HG03066 (cell line): ENCODE results near the gene TMEM169.
"Not testable (repeated sequence)": the region's sequence is repeated elsewhere in the genome, so short reads cannot be mapped to it uniquely, and the experiment has no call there.

Experiments
- ATAC-seq: cut with Tn5 transposase; IDR thresholded peaks from one replicate; pipeline ENCODE4 v1.9.1; 2021; ENCODE audit warnings: low read depth; ENCODE audit not compliant: unreplicated experiment

The TMEM169 gene

GRCh38 chr2:216130346-216130971, 48.7 kb downstream of the TMEM169 start:
- no peak for ATAC-seq

- no peak for ATAC-seq
These were observed 49.6 kb downstream of the TMEM169 start for GRCh38 chr2:216131175-216131926.

GRCh38 chr2:216132585-216132984, 50.9 kb downstream of the TMEM169 start:
- ATAC-seq: no peak

DNA sequence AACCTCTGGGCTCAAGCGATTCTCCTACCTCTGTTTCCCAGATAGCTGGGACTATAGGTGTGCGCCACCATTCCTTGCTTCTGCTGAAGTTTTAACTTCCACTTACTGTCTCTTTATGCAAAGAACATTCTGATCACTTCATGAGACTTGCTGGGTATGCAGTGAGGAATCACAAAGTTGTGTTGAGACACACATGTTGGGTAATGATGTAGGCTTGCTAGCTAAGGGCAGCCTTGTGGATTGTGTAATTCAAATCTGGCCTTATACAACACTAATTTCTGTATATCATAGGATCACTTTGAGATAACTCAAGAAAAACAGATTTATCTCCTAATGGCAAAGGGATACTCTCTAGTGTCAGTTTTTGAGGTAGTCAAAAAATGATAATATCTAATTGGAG, 51.7 kb downstream of the TMEM169 start:
- ATAC-seq: no peak

DNA sequence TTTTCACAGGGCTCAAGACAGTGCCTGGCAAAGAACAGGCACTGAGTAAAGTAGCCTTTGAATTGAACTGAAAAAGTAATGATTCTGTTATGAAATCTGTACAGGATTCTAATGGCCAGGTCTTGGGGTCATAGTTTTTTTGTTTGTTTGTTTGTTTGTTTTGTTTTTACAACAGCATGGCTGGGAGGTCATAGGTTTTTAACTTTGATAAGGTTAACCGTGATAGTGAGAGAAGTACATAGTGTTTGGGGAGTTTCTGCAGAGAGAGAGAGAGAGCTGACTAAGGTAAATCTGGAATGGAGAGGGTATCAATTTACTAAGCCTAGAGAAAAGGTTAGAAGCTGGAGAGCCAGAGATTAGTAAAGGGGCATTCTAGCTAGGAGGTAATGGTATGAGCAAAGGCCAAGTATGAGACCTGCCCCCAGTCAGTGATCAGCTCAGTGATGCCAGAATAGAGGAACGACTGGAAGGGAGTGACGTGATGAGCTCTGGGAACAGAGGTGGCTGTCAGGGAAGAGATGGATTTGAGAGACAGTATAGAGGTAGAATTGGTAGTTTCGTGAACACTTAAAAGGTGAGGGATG, 53.3 kb downstream of the TMEM169 start:
- no peak for ATAC-seq

DNA sequence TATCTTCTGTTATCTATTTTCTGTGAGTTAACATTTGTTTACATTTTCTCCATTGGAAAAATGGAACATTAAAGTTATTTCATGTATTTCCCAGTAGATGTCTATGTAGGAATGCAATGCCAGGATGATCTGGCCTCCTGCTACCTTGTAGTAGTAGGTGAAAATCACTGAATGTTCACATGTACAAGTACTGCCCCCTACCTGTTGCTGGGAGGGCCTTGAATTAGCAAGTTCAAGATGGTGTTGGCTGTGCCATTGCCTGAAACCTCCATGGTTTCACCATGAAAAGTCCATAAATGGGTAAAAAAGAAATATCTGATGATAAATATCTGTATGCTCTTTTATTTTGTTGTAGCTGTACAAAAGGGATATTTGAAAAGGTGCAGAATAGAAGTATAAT, 58.2 kb downstream of the TMEM169 start:
- ATAC-seq: no peak

GRCh38 chr2:216141516-216141915, 59.8 kb downstream of the TMEM169 start:
- ATAC-seq: not testable (repeated sequence)

- ATAC-seq: peak; percentile 99
These were observed 60.8 kb downstream of the TMEM169 start for GRCh38 chr2:216142540-216142939.

DNA sequence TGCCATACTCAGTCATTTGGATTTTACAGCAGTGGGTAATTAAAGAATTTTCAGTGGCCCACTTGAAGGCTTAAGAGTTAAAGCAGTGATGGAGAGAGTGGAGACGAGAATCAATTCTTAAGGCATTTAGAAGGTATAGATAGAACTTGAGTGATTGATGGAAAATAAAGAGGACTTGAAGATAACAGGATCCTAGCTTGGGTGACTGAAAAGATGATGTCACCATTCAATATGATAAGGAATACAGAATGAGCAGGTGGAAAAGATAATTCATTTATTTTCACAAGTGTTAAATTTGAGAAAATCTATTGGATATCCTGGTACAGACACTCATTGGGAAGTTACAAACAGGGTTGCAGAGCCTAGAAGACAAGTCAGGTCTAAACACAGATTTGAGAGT, 62.7 kb downstream of the TMEM169 start:
- no peak for ATAC-seq

DNA sequence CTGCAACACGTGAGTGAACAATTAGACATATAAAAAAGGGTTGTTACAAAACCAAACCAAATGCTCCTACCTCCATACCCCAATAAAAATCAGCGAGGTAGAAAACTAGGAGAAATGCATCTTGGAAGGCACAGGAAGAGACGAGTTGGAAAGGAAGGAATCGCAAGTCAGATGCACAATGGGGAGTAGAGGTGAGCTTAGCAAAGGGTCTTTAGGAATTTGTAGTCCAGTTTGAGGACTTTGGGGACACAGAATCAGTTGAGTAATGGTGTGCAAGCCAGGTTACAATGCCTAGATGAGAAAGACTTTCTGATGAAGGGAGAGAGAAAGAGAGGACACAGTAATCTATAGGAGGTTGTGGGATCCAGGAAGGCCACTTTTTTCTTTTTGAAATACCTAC, 63.1 kb downstream of the TMEM169 start:
- no peak for ATAC-seq

DNA sequence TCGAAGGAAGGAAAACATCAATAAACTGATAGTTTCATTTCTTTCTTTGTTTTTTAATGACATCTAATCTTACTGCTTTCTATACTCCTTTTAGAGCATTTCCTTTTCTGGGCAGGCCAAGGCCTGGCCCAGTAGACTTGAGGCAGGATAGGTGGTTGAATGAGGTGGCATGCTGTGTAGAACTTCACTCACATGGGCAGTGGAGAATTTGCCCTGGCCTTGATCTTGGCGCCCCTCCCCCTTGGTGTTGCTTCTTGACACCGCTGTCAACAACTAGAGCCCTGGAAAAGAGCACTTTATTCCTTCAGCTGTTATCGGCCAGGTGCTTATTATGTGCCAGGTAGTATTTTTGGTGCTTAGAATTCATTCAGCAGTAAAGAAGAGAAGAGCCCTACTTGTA, 64.9 kb downstream of the TMEM169 start:
- no peak for ATAC-seq

DNA sequence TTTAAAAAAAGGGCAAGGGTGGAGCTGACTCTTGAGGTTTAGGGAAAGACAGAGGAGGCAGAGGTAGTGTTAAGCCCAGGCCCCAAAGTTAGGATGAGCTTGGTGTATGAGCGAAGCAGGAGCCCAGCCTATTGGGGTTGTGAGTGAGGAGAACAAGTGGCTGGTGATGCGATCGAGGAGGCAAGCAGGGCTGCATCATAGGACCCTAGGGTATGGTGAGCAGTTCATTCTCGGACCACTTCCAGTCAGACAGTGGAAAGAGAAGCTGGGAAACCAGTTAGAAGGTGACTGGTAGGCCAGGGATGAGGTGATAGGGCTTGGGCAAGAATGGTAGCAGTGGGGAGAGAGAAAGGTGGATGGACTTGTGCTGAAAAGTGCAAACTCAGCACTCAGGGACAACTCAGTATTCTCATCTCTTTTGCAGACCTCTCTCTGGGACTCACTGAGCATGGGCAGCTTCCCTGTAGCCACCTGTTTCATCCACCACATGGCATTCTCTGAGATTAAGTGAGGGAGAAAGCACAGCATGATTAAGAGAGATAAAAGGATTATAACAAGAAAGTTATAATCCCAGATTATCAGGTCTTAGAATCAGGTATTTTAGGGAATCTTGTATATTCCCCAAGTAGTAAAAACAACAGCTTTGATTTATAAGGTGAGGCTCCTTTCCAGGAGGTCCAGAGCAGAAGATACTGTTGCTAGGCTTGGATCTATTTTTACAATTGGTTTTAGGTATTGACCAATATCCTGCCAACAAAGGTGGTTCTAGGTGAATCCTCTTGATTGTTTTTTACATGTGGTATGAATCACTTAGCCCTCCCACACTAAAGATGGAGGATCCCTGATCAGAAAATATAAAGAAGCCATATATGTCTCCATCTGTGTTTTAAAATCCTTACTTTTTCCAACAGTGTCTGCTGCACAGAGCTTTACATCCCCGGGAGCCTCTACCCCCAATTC, 65.7 kb downstream of the TMEM169 start:
- no peak for ATAC-seq

GRCh38 chr2:216148983-216149382, 67.3 kb downstream of the TMEM169 start:
- ATAC-seq: no peak

GRCh38 chr2:216149741-216150140, 68.0 kb downstream of the TMEM169 start:
- no peak for ATAC-seq

- no peak for ATAC-seq
These were observed 69.8 kb downstream of the TMEM169 start for GRCh38 chr2:216151313-216152025.
